Left lobe of liver (tissue), 2 donors: ENCODE data around the gene GIMAP4. TPM values are rescaled to one million over a fixed set of nuclear protein-coding genes. Genes with fewer than 3 reads are reported as not detected.
"Not testable (repeated sequence)": the region's sequence is repeated elsewhere in the genome, so short reads cannot be mapped to it uniquely, and the experiment has no call there.

ENCODE experiments used
- ATAC-seq: fragments of 200-7000 bp; cut with Tn5 transposase; one replicate; pipeline ENCODE4 v1.9.1; 2020; ENCODE audit warnings: mild to moderate bottlenecking, moderate library complexity
- DNase-seq: peaks from one replicate; pipeline ENCODE4 v3.0.0-alpha.2; 2020; ENCODE audit warnings: low spot score
- total RNA-seq: library from RNA; stranded (reverse); gene quantifications from one replicate; pipeline ENCODE4 v1.2.1, GENCODE V29; 2021
- donor health status: DM: no; HTN: no; CAD: no; lungs with moderate emphysema.
- donor health status: DM: no; HTN: yes; CAD: no.

The GIMAP4 gene
- total RNA-seq, 1 donor from 2014 or later: 9.8 TPM

DNA sequence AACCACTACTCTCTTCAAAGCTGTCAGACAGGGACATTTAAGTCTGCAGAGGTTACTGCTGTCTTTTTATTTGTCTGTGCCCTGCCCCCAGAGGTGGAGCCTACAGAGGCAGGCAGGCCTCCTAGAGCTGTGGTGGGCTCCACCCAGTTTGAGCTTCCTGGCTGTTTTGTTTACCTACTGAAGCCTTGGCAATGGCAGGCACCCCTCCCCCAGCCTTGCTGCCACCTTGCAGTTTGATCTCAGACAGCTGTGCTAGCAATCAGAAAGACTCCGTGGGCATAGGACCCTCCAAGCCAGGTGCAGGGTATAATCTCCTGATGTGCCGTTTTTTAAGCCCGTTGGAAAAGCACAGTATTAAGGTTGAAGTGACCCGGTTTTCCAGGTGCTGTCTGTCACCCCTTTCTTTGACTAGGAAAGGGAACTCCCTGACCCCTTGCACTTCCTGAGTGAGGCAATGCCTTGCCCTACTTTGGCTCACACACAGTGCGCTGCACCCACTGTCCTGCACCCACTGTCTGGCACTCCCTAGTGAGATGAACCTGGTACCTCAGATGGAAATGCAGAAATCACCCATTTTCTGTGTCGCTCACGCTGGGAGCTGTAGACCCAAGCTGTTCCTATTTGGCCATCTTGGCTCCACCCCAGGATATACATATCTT, 12.9 kb downstream of the GIMAP4 start:
- not testable (repeated sequence) for DNase-seq, ATAC-seq

- ATAC-seq (no peak), DNase-seq (no peak)
Observed at GRCh38 chr7:150580638-150581394, 13.6 kb downstream of the GIMAP4 start.

GRCh38 chr7:150585199-150585598, 18.0 kb downstream of the GIMAP4 start:
- no peak for ATAC-seq
- no peak for DNase-seq

DNA sequence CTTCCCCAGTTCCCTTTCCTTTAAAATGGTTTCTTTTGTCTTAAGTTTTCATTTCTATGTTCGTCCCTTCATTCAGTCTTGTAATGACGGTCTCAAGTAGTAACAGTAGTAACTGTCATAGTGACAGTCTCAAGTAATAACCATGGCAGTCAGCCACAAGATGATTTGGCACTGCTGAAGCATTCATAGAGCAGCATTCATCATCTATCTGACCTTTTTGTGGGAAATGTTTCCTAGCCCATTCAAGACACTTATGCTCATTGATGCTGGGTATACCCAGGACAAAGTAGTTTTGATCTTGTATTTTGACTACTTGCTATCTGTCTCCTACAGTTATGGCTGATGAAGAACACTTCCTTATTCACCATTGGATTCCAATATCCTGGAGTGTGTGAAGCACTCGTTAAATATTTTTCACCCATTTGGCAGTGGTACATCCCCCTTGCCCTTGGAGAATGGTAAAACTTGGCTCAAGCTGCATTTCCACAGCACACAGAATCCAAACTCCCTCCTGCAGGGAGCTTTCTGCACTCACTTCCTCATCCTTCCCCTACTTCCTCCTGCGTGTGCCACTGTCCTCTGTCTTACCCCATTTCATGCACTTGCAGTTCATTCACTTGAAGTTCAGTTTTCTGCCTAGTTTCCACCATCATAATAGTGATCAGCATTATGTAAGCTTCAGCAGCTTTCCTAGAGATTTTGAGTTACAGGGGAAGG, 19.0 kb downstream of the GIMAP4 start:
- DNase-seq: no peak
- peak; percentile 62 for ATAC-seq

- DNase-seq (no peak), ATAC-seq (peak; percentile 80)
Observed at GRCh38 chr7:150586785-150587152, 19.6 kb downstream of the GIMAP4 start.

GRCh38 chr7:150587551-150587950, 20.4 kb downstream of the GIMAP4 start:
- no peak for ATAC-seq
- no peak for DNase-seq

DNA sequence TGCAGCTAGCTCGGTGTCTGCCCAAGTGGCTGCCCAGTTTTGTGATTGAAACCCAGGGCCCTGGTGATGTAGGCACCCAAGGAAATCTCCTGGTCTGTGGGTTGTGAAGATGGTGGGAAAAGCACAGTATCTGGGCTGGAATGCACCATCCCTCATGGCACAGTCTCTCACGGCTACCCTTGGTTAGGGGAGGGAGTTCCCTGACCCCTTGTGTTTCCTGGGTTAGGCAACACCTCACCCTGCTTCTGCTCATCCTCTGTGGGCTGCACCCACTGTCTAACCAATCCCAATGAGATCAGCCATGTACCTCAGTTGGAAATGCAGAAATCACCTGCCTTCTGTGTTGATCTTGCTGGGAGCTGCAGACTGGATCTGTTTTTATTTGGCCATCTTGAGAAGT, 27.6 kb downstream of the GIMAP4 start:
- DNase-seq (no peak), ATAC-seq (no peak)

DNA sequence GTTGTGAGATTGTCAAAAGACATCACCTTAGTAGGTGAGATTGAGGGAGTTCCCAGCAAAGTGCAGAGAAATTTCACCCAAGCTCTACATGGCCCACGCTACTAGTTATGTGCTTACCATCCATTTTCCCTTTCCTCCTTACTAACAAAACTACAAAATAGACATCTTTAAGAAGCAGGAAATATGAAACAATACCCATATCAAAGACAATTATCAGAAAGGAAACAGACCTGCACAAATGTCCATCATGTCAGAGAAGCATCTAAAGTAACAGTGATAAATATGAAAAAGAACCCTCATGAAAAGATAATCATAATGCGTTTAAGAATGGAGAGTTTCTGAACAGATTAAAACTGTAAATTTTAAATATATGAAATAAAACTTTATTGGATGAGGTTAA, 28.2 kb downstream of the GIMAP4 start:
- no peak for ATAC-seq
- no peak for DNase-seq

- not testable (repeated sequence) for ATAC-seq, DNase-seq
Observed at GRCh38 chr7:150603600-150603999, 36.4 kb downstream of the GIMAP4 start.

GRCh38 chr7:150610233-150610632, 43.0 kb downstream of the GIMAP4 start:
- DNase-seq: no peak
- ATAC-seq: no peak

DNA sequence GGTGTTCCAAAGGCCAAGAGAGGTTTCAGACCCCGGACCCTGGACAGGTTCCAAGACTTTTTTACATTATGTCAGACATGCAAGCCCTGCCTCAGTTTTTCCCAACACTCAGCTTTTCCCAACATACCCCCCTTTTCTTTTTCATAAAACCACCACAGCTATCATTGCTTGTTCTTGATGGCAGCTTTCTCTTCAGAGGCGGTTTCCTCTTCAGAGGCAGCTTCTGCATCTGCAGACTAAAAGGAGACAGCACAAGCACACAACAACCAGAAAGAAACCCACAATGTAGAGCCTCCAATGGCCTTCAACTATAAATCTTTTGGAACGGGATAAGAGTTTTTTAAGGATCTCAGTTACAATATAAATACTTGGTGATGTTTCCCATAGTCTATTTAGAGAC, 45.7 kb downstream of the GIMAP4 start:
- no peak for DNase-seq
- no peak for ATAC-seq

- ATAC-seq (no peak), DNase-seq (no peak)
Observed at GRCh38 chr7:150613880-150614279, 46.7 kb downstream of the GIMAP4 start.

DNA sequence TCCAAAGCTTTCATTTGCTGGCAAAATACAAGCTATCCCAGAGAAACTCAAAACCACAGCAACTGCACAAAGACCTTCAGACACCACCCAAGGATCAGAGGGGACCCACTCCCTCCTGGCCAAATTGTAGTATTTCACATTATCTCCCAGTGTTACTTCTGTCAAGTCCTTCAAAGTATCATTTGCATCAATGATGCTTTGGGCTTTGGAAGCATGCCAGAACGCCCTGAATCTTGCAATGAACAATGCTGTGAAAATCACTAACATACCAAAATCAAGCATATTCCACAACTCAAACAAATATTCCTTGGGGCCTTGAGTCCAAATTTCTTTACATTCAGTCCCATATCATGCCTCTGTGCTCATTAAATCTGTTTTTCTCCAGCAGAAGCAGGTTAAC, 47.2 kb downstream of the GIMAP4 start:
- ATAC-seq: not testable (repeated sequence)

DNA sequence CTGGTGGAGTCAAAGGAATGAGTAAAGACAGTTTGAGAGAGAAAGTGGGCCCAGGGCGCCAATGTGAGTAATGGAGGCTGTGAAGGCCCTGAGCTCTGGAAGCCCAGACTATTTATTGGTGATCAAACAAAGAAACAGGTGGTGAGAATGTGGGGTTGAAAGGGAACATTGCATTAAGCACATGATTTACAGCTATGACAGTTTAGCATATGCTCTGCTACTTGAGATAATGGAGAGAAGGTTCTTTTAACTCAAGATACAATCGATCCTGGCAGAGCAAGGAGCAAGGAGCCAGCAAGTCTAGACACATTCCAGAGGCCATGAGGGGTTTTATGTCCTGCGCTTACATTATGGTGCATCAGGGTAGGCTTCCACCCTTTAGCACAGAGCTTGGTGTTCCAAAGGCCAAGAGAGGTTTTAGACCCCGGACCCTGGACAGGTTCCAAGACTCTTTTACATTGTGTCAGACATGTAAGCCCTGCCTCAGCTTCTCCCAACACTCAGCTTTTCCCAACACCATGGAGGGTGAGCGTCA, 48.1 kb downstream of the GIMAP4 start:
- DNase-seq, ATAC-seq: not testable (repeated sequence)

More for the DNA sequence above, 47.2 kb downstream of the GIMAP4 start:
- not testable (repeated sequence) for DNase-seq

DNA sequence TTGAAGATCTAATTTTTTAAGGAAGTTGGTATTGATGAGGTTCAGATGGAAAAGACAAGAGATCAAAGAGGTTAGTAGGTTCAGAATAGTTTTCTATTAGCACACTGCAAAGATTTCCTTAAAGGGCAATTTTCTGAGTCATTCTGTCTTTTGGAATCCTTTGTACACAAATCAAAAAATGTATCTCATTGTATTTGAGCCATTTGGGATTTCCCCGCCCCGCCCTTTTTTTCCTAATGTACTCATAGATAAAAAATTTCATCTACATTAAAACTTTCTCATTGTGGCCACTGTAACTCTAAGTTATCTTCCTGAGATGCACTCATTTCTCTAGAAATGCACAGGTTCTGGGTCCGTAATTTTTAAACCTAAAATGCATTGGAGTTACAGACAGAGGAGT, 52.9 kb downstream of the GIMAP4 start:
- DNase-seq (no peak), ATAC-seq (no peak)

GRCh38 chr7:150620617-150621371, 53.6 kb downstream of the GIMAP4 start:
- DNase-seq (no peak), ATAC-seq (no peak)

DNA sequence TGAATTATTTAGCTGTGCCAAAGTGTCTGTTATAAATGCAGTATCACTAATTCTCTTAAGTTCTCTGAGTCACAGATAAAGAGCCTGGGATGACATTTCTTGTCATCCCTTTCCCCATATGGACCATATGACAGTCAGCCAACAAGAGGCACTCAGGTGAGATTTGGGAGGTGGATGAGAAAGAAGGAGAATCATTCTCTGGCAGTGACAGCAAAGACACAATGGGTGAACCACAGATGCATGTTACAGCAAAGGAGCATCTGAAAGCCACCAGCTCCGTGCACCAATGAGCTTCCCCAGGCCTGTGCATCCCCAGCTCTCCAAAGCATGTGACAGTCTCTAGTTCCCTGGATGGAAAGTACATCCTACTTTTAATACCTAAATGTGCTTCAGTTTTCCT, 54.2 kb downstream of the GIMAP4 start:
- DNase-seq (no peak), ATAC-seq (no peak)
